ENCODE measurements around the gene FRAT1. TPM values are rescaled to one million over a fixed set of nuclear protein-coding genes. Genes with fewer than 3 reads are reported as not detected.

Gene FRAT1
- total and polyA plus RNA-seq, 2 of the 8 experiments (the other 6 are each of a cell fraction or from before 2014, with no cell fraction given), result 1.9 to 5.2 TPM

DNA sequence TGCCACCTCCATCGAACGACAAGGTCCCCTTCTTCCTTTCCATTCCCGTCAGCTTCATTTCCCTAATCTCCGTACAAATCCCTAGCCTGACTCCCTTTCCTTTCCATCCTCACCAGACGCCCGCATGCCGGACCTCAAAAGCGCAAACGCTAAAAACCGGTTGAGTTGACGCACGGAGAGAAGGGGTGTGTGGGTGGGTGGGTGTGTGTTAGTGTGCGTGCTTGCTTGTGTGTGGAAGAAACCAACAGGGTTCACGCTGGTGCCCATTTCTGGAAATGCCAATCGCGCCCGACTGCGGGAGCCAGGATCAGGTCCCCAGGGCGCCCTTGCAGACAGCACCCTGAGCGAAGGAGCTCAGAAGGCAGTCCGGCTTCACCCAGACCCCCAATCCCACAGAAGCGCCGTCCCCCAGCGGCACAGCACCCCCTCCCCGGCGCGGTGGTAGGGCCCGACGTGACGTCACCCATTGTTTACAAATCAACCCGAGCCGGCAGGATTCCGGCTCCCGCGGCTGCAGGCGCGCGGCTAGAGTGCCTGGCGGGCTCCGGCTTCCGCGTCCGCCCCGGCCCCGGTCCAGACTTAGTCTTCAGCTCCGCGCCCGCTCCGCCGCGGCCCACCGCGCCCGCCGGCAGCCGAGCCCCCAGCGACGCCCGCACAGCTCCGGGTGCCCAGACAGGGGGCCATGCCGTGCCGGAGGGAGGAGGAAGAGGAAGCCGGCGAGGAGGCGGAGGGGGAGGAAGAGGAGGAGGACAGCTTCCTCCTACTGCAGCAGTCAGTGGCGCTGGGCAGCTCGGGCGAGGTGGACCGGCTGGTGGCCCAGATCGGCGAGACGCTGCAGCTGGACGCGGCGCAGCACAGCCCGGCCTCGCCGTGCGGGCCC is at the start of gene FRAT1 (continued):
- peak; percentile 72 for TF ChIP-seq PHF8 (conservative IDR thresholded peaks at IDR 0.05; ENCODE audit: low read depth, low read length)
- TF ChIP-seq ZNF274 (IDR thresholded peaks at IDR 0.05; ENCODE audit: borderline replicate concordance, extremely low read depth, low read length), result no peak

All from H1 (cell line).